Ectodermal cell (in vitro differentiated cells): ENCODE measurements around the gene ANKEF1.

Source experiments
- H3K27ac ChIP-seq: 2 replicates; pipeline ENCODE4 v1.7.0; 2013; ENCODE audit warnings: mild to moderate bottlenecking, low read depth, low read length; ENCODE audit not compliant: insufficient read depth, poor library complexity, severe bottlenecking
- H3K27me3 ChIP-seq: 2 replicates; pipeline ENCODE4 v1.7.0; 2013; ENCODE audit warnings: mild to moderate bottlenecking, low read length; ENCODE audit not compliant: insufficient read depth, control insufficient read depth, poor library complexity, severe bottlenecking
- H3K36me3 ChIP-seq: one replicate; pipeline ENCODE4 v1.7.0; 2013; ENCODE audit warnings: low read length; ENCODE audit not compliant: control insufficient read depth, insufficient read depth
- H3K4me1 ChIP-seq: one replicate; pipeline ENCODE4 v1.7.0; 2013; ENCODE audit warnings: low read length; ENCODE audit not compliant: control insufficient read depth, insufficient read depth
- H3K4me3 ChIP-seq: 2 replicates; pipeline ENCODE4 v1.7.0; 2013; ENCODE audit warnings: low read depth, low read length, control low read depth; ENCODE audit not compliant: insufficient read depth
- H3K9me3 ChIP-seq: 2 replicates; pipeline ENCODE4 v1.7.0; 2013; ENCODE audit warnings: mild to moderate bottlenecking, low read length, moderate library complexity; ENCODE audit not compliant: control insufficient read depth
- WGBS, 2 experiments: methylation state at CpG; one replicate each; pipeline ENCODE4 v1.1.7; 2013; ENCODE audit warnings: missing lambda C conversion rate in 2 of 2; 5-methylcytosine and 5-hydroxymethylcytosine counted together

The ANKEF1 gene

DNA sequence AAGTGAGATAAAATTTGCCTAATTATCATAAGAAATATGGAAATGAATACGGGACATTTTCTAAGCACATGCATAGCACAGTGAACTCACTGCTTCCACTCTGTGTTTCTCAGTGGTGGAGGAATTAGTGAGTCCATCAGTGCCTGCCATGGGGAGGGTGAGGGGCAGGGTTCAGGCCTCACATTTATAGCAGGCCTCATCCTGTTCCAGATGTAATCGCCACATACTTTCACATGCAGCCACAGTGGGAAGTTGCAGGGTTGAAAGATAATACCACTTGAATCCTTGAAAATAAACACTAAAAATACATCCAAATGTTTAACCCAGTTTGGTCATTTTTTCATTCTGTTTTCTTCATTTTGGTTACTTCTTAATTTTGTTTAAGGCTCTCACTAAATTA, 29.9 kb upstream of the ANKEF1 start:
- WGBS, 2 experiments, result 85 to 97% methylated on average over 2 of the region's 2 CpGs

DNA sequence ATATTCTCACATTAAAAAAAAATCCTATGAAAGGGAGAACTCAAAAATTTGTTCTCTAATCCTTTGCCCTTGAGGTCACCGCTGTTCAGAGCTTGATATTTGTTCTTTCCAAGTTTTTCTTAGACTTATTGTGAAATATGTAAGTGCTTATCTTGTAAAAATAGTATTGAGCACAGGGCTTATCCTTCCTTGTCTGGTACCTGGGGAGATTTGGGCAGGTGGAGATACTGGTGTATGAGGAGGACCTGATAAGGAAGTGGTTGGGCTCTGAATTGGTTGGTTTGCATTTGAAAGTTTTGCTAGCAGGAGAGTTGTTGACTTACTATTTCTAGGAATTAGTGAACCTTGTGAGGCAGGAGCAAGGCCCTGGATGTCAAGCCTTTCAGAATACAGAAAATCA, 28.9 kb upstream of the ANKEF1 start:
- Histone ChIP-seq H3K4me1 (no peaks in the 10 kb centered on the region), H3K27me3 (no peaks in the 10 kb centered on the region), H3K27ac (no peak overlapping the region), H3K9me3 (no peaks in the 10 kb centered on the region), H3K4me3 (no peak overlapping the region), H3K36me3 (no peaks in the 10 kb centered on the region)
- WGBS, 2 experiments, result 79 to 85% methylated on average over 1 of the region's 1 CpG

More for the DNA sequence above, 29.9 kb upstream of the ANKEF1 start:
- Histone ChIP-seq H3K4me1 (no peaks in the 10 kb centered on the region), H3K4me3 (no peak overlapping the region), H3K9me3 (no peaks in the 10 kb centered on the region), H3K27me3 (no peaks in the 10 kb centered on the region), H3K27ac (no peak overlapping the region), H3K36me3 (no peaks in the 10 kb centered on the region)

DNA sequence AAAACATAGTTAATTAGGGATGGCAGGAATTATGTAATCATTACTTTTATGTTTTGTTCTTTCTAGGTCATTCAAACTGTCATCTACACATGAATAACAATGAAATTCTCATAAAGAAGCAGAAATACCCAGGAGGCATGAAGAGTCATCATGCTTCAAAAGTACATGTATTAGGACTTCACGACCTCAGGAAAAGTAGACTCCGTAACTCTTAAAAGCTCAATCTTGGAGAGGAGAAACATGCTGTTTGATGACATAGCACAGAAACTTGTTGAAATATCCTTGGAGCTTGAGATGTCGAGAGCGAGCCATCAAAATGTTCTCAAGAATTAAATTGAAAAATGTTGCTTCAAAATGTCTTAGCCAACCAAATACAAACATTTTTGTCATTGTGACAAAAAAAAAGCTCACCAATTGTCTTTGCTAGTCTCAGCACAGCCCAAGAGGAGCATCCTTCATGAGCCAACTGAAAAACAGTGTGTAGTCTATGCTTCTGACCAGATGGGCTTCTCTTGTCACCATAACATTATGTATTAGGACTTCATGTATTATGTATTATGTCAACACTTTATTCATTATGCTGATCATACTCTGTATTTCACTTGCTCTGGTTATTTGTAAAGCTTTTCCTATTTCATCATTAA, 28.2 kb upstream of the ANKEF1 start:
- Histone ChIP-seq H3K27ac (no peak overlapping the region), H3K36me3 (no peaks in the 10 kb centered on the region), H3K4me3 (no peak overlapping the region), H3K9me3 (no peaks in the 10 kb centered on the region), H3K4me1 (no peaks in the 10 kb centered on the region), H3K27me3 (no peaks in the 10 kb centered on the region)
- WGBS, 2 experiments, result 94% methylated on average over 4 of the region's 4 CpGs

DNA sequence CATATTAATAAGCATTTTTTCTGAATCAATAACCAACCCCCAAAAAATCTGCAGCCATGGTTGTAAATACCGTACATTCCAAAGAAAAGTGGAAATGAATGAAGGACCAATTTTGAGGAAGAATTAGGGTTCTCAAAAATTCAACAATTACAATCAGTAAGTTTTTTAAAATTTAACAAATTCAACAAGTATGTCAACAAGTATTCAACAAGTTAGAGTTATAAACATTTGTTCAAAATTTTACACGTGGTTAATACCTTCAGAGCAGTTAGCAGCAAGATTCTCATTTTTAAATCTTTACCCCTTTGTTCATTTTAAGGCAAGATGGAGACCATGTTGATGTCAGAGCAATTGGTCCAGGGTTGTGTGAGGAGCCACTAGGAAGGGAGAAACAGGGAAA, 27.6 kb upstream of the ANKEF1 start:
- Histone ChIP-seq H3K27ac (no peak overlapping the region), H3K4me1 (no peaks in the 10 kb centered on the region), H3K9me3 (no peaks in the 10 kb centered on the region), H3K4me3 (no peak overlapping the region), H3K36me3 (no peaks in the 10 kb centered on the region), H3K27me3 (no peaks in the 10 kb centered on the region)
- 75 to 90% methylated on average over 1 to 2 of the region's 2 CpGs for WGBS, 2 experiments

DNA sequence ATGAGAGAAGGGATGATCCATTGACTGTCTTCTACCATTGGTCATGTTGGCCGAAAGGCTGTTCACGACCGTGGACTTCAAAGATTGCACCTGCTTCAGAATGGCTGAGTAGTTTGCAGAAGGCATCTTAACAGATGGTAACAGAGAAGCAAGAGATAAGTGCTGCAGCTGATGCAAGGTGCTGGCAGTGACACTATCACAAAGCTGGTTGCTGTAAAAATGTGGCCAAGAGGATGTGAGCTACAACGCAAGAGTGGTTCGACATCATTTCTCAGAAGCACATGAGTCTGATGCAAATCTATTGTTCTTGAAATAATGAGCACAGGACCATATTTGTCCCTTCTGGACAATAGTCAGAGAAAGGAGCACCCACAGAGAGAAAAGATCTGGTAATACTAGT, 27.0 kb upstream of the ANKEF1 start:
- no peak overlapping the region for H3K27ac ChIP-seq
- H3K4me3 ChIP-seq, result no peak overlapping the region
- no peaks in the 10 kb centered on the region for H3K4me1 ChIP-seq
- no peaks in the 10 kb centered on the region for H3K9me3 ChIP-seq
- WGBS, 2 experiments, result 95 to 96% methylated on average over 5 of the region's 5 CpGs
- no peaks in the 10 kb centered on the region for H3K27me3 ChIP-seq
- no peaks in the 10 kb centered on the region for H3K36me3 ChIP-seq

DNA sequence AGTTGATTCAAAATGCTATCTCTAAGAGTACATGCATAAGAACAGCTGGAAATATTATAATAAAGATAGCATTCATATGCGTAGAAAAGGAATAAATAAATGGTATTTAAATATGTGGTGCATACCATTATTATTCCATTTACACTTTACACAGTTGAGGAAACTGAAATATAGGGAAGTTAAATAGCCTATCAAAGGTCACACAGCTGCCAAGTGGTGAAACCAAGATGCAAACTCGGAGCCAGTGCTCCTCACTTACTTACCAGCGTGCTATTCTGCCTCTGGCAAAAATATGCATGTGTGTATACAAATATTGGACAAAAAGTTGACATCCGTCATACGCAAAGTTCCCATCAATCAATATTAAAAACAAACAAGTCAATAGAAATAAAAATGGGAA, 22.3 kb upstream of the ANKEF1 start:
- no peak overlapping the region for H3K4me3 ChIP-seq
- H3K27ac ChIP-seq, result no peak overlapping the region
- H3K9me3 ChIP-seq, result no peaks in the 10 kb centered on the region
- no peaks in the 10 kb centered on the region for H3K27me3 ChIP-seq
- H3K36me3 ChIP-seq, result no peaks in the 10 kb centered on the region
- 95 to 96% methylated on average over 2 of the region's 5 CpGs for WGBS, 2 experiments
- no peaks in the 10 kb centered on the region for H3K4me1 ChIP-seq

DNA sequence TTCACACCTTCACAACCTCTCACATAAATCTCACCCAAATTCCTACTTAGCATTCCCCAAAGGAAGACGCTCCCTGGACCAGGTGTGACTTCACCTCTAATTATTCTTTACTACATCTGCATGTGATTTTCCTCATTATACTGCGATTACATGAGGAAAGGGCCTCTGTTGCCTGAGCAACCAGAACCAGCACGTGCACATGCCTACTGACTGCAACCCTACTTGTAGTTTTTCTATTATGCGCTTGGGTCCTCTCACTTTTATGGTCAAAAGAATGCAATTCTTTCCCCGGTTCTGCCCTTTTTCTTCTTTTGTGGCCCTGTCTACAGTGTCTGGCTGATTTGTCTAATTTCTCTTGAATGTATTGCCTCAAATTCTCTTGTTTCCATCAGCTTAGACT, 20.4 kb upstream of the ANKEF1 start:
- H3K36me3 ChIP-seq, result no peaks in the 10 kb centered on the region
- no peaks in the 10 kb centered on the region for H3K9me3 ChIP-seq
- H3K27me3 ChIP-seq, result no peaks in the 10 kb centered on the region
- H3K27ac ChIP-seq, result no peak overlapping the region
- WGBS, 2 experiments, result 80 to 85% methylated on average over 5 of the region's 5 CpGs
- no peak overlapping the region for H3K4me3 ChIP-seq
- H3K4me1 ChIP-seq, result no peaks in the 10 kb centered on the region

DNA sequence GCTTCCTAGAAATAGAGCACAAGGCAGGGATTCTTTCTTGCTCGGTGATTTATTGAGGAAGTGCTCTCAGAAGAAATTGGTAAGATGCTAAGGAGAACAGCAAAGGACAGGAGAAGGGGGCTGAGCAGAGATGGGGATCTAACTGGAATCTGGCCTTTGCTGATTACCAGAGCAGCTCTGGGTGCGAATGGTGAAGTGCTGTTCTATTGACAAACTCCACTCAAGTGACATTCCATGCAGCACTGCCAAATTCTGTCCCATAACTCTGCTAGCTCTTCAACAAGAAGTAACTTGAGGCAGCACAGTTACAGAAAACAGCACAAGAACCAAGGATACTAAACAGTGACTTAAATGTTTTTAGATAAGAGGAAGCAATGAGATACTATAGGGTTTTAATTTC, 13.8 kb upstream of the ANKEF1 start:
- no peaks in the 10 kb centered on the region for H3K9me3 ChIP-seq
- WGBS, 2 experiments, result 42 to 47% methylated on average over 2 of the region's 2 CpGs

DNA sequence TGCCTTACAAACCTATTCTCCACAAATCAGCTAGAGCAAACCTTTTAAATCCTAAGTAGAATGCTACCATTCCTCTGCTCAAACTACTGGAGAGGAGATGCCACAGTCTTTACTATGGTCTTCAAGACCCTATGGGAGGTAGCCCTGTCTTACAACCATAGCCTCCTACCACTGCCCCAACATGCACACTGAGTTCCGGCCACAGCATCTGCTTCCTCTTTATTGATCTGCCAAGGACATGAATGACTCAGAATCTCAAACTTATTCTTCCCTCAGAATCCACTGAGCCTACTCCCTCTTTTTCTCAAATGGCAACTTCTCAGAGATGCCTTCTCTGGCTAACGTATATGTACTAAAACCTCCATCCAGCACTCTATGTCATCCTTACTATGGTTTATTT, 12.2 kb upstream of the ANKEF1 start:
- no peaks in the 10 kb centered on the region for H3K4me1 ChIP-seq
- H3K36me3 ChIP-seq, result no peaks in the 10 kb centered on the region
- H3K4me3 ChIP-seq, result no peak overlapping the region
- 85 to 91% methylated on average over 2 of the region's 2 CpGs for WGBS, 2 experiments
- no peaks in the 10 kb centered on the region for H3K27me3 ChIP-seq
- H3K9me3 ChIP-seq, result no peaks in the 10 kb centered on the region
- no peak overlapping the region for H3K27ac ChIP-seq

More for the DNA sequence above, 13.8 kb upstream of the ANKEF1 start:
- H3K36me3 ChIP-seq, result no peaks in the 10 kb centered on the region
- H3K27me3 ChIP-seq, result no peaks in the 10 kb centered on the region
- no peak overlapping the region for H3K4me3 ChIP-seq
- H3K4me1 ChIP-seq, result no peaks in the 10 kb centered on the region
- no peak overlapping the region for H3K27ac ChIP-seq

DNA sequence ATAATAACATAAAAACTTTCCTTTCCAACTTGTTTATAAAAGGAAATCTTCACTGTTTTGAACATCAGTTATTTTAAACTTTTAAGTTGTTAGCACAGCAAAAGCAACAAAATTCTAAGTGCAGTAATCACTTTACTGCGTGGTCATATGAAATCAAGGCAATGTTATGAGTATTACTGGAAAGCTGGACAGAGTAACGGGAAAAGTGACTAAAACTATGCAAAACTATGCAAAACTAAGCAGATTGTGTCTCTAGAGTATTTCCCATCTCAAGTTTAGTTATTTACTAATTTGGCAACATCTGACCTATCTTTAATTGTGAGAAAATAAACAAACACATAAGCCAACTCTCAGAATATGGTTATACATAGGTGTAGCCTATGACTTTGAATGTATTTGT, 10.9 kb upstream of the ANKEF1 start:
- Histone ChIP-seq H3K27me3 (no peaks in the 10 kb centered on the region), H3K9me3 (no peaks in the 10 kb centered on the region), H3K4me3 (no peak overlapping the region), H3K36me3 (no peaks in the 10 kb centered on the region), H3K27ac (no peak overlapping the region), H3K4me1 (no peaks in the 10 kb centered on the region)
- WGBS, 2 experiments, result 93 to 94% methylated on average over 2 of the region's 2 CpGs
